HG02623 (cell line): Measurements from ENCODE around the gene SLC44A1.
"Not testable (repeated sequence)": the region's sequence is repeated elsewhere in the genome, so short reads cannot be mapped to it uniquely, and the experiment has no call there.

Experiments
- ATAC-seq: cut with Tn5 transposase; IDR thresholded peaks from one replicate; pipeline ENCODE4 v1.9.1; 2021; ENCODE audit warnings: moderate library complexity; ENCODE audit not compliant: unreplicated experiment

SLC44A1 gene

DNA sequence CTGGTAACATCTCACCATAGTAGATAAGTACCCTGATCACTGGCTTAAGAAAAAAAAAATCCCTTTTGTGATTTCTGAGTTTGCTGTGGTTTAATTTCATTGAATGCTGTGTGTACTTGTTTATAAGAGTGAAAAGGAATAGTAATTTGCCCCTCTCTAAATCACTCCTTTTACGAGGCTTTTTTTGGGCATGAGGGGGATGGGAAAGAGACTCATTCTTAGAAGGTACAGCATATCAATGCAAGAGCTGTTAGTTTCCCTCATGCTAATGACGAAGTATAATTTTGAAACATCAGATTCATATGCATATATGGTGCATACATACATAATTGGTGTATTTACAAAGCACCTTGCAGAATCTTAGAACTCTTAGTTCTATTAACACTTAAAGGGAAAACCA is 2.4 kb upstream of the SLC44A1 start:
- ATAC-seq, result no peak

DNA sequence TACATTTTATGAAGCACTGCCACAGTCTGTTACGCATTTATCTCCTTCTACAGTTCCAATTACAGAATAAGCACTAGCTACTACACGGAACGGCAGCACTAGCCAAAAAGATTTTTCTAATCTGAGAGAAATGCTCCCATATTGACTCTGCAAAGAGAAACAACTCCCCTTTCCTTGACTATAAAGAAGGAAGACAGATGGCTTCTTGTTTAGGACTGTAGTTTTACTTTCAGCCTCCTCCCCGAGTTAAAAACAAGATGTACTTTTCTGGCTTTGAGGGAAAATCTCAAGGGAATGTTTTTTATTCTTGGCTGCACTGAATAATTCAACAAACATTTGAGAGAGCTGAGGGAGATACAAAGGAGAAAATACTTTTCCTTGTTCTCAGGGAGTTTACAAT is 1.9 kb upstream of the SLC44A1 start:
- ATAC-seq, result no peak

DNA sequence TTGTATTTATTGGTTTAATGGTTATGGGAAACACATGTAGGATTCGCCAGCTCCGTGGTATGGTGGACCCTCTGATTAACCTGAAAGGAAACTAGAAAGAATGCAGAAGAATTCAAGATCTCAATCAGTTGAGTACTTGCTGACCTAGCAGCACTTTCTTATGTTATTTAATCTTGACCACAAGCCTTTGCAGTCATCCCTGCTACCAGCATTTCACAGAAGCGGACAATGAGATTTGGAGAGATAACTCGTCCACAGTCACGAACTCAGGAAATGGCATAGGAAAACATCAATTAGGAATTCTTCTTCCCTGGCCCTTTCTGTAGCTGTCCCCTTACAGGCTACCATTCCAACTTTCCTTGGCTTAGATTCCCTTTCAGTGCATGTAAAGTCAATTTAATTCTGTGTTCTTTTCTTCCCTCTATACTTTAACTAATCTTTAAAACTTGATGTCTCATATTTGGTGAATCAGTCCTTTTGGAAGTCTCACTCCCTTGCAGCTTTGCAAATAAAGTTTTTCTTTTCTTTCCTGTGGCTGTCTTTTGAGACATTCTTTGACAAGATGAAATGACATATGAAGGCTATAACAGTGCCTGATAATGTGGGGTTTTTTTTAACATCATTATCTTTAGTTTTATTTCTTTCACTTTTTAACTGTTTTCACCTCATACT is 1.3 kb upstream of the SLC44A1 start:
- ATAC-seq, result no peak

DNA sequence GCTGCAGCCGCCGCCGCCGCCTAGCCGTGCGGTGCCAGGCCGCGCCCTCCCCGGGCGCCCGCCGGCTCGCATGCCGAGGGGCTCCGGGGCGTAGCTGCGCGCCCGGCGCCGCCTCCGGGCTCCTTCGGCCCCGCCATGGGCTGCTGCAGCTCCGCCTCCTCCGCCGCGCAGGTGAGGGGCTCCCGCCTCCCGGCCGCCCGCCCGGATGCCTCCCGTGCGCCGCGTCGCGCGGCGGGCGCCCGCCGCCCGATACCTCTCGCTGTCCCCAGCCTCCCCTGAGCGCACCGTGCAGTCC is 230 bp downstream of the SLC44A1 start:
- ATAC-seq, result peak; percentile 45

DNA sequence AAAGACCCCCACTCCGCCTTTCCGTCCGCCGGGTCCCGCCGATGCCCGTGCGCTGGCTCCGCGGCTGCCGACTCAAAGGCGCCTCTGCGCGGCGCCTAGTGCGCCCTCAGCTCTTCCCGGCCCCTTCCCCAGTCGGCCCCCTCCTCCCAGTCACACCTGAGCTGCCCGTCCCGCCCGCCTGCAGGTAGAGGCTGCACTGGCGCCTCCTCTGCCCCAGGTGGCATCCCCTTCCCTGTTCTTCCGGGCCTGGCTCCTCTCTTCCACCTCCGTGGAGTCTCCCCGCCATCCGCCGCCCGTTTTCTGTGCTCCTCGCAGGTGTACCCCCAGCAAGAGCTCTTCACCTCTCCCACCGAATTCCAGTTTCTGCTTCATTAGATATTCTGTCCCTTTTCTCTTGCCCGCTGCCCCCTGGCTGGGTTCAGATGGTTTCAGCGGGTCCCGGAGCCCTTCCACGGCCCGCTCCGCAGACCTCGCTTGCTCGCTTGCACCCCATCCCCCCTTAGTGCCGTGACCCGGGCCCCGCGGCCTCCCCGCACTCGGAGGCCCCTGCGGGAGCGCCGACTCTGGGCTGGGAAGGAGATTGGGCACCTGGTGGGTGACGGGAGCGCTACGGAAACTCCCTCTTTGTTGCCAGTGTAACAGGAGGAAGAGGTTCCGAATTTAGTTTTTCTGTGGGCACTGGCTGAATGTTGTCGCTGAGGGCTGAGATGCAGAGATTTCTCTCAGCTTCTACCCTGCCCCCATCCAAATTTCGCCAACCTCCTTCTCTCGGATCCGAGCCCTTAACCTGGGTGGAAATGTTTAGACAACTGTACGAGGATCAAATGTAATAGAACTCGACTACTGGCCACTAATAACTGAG is 809 bp downstream of the SLC44A1 start:
- ATAC-seq, result peak; percentile 6

DNA sequence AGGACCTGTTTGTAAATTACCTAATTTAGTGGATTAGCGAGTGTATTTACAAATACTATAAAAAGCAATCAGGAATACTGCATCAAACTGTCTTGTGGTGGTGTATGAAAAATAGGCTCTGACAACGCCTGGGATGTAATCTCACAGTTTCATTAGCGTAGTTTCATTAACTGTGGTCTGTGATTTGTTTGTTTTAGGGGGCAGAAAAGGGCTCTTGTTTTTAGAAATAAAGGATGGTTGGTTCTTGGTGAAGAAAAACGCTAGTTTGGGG is 1.4 kb downstream of the SLC44A1 start:
- ATAC-seq, result no peak

DNA sequence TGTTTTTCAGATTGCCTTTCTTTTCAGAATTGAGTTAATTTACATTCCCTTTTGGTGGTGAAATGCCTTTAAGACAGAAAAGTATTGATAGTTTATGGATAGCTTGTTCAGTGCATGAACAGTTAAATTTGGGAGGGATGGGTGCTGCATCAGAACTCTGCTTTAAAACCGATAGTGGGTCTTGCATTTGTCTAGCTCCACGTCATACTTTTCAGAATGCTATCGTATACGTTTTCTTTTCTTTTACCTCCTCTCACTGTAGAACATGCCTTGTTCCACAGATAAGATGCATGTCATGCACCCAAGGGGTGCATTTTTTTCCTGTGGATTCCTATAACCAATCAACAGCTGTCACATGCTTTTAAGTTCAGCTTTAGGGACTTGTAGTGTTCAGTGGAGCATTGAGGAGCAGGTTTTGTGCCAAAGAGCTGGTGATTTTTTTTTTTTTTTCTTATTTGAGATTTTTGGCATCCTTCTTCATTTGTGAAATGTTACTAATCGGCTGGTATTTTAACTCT is 2.3 kb downstream of the SLC44A1 start:
- no peak for ATAC-seq

DNA sequence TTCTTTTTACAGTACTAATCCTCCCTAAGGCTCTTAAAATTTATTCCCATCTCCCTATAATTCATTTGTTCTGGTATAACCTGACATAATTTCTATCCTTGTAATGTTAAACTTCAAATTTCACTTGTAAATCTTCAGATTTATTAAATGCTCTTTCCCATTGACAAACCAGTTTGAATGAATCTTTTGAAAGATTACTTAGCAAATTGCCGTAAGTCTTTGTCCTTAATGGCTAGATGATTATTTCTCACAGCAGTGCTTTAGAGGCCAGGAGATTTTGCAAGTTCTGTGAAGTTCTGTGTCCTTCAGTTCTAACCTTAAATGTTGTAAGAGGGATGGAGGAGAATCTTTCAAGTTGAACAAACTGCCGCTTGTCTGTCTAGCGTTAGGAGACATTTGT is 4.2 kb downstream of the SLC44A1 start:
- no peak for ATAC-seq

DNA sequence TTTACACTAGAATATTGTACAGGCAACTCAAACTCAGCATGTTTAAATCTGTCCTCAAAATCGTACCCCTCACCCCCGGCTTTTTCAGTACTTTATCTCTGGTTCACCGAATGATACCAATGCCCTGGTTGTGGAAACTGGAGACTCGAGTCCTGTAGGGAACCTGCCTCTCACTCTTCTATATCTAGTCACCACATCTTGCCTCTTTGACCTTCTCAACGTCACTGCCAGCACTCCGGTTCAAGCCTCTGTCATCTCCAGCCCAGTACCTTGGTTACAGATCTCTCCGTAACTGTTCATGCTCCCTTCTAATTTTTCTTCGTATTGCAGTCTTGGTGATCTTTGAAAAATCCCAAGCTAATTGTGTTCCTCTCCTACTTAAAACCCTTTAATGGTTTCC is 6.7 kb downstream of the SLC44A1 start:
- no peak for ATAC-seq

DNA sequence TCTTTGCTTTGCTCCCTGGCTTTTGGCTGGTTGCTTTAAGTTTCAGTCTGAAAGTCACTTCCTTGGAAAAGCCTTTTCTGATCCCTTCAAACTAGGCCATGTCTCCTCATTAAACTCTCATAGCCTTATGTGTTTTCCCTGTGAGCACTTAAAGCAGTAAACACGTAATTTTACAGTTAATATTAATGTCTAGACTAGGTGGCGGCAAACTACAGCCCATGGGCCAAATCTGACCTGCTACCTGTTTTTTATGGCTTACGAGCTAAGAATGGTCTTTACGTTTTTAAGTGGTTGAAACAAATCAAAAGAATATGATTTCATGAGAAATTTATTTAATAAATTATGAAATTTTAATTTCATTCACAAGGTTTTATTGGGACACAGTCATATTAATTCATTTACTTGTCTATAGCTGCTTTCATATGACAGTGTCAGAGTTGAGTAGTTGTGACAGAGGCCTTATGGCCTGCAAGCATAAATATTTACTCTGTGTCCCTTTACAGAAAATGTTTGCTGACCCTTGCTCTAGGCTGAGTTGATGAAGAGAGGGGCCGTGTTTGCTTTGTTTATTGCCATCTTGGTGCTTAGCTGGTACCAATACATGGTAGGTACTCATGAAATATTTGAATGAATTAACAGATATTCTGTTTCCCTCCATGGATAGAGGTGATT is 7.4 kb downstream of the SLC44A1 start:
- no peak for ATAC-seq

DNA sequence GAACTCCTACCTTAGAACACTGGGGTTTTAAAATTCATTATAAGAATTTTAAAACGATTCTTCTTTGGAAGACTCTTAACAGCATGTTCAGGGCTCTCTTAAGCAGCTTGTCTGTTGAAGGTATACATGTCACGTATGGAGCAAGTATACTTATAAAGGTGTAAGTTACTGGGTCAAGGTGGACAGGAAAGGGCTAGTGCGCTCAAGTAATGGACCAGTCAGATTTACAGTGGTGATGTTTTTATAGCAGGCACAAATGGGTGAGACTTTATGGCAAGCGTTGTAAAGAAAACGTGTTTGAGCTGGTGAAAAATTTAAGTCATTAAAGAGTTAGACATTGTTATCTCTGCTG is 7.9 kb downstream of the SLC44A1 start:
- ATAC-seq, result no peak

DNA sequence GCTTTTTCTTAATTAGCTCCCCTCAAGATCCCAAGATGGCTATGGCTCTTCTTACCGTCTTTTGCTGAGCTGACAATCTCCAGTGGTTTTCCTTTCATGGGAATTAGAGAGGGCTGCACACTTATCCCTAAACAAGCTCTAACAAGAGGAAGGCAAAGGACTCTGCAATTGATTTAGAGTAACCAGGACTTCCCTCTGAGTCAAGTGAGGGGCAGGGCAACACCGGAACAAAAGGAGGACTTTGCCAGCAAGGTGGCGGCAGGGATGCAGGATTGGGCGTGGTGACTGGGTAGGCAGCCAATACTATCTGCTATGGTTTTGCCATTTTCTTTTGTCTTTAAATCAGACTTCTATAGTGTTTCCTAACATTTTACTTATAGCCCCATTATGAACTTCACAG is 9.8 kb downstream of the SLC44A1 start:
- ATAC-seq, result no peak

DNA sequence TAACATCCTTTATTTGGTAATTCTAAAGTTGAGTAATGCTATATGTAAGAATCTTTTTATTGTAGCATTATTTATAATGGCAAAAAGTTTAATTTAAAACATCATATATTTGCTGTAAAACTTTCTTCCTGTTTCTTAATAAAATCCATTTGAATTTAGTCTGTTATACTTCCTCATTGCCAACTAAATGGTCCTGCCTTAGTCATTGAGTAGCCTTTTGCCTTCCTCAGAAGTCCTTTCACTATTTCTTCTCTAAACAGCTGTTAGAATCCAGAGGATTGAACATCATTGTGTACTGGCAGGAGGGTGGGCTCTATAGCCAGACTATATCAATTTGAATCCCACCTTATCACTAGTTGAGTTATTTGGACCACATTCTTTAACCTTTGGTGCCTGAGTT is 11.0 kb downstream of the SLC44A1 start:
- no peak for ATAC-seq

DNA sequence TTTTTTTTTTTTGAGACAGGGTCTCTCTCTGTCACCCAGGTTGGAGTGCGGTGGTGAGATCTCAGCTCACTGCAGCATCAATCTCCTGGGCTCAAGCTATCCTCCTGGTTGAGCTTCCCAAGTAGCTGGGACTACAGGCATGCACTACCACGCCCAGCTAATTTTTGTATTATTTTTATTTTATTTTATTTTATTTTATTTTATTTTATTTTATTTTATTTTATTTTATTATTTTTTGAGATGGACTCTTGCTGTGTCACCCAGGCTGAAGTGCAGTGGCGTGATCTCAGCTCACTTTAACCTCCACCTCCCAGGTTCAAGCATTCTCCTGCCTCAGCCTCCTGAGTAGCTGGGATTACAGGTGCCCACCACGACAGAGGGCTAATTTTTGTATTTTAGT is 12.1 kb downstream of the SLC44A1 start:
- not testable (repeated sequence) for ATAC-seq

DNA sequence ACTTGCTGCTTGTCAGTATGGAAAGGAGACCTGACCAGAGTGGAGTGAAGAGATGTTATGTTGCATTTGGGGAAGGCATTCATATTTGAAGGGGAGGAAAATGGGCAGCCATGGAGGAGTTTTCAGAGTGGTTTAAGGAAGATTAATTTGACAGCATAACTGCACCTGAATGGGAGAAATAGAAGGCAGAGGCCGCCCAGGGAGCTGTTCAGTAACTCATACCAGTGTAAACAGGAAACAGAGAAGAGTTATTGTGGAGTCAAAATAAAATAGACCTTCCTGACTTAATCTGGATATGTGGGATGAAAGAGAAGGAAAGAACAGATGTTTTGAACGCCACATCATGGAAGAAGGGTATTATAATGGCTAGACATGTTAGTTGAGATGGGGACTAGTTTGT is 13.4 kb downstream of the SLC44A1 start:
- no peak for ATAC-seq

DNA sequence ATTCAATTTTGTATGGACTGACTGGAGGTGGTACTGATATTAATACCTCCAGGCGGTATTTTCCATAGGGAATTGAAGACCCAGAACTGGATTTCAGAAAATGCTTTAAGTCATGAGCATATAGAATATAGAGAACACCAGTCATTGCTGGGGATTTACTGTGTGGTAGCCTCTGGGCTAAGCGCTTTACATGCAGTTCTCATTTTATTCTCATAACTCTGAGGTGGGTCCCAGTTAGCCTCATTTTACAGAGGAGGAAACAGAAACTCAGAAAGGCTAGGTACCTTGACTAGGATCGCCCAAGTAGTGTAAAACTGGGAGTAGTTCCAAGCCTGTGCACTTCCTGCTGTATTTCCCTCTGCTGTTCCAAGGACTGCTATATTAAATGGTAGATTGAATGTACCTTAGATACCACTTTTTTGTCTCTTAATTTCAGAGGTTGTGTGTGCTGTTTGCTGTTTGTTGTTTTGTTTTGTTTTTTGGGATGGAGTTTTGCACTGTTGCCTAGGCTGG is 13.8 kb downstream of the SLC44A1 start:
- peak; percentile 38 for ATAC-seq

DNA sequence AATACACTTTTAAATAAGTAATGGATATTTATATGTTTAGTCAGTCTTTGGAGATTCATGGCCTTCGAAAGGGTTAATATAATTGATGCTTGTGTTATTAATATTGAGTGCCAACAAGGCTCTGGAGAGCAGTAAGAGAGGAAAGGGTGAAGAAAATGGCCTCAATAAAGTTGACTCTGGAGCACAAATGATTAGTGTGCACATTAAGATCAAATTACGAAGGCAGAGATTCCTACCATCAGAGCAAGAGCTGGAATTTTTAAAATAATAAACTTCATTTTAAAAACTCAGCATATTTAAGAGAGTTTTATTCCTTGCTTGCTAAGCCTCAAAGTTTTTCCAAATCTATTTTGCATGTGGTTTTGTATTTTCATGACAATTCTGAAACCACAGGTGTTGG is 14.8 kb downstream of the SLC44A1 start:
- no peak for ATAC-seq

DNA sequence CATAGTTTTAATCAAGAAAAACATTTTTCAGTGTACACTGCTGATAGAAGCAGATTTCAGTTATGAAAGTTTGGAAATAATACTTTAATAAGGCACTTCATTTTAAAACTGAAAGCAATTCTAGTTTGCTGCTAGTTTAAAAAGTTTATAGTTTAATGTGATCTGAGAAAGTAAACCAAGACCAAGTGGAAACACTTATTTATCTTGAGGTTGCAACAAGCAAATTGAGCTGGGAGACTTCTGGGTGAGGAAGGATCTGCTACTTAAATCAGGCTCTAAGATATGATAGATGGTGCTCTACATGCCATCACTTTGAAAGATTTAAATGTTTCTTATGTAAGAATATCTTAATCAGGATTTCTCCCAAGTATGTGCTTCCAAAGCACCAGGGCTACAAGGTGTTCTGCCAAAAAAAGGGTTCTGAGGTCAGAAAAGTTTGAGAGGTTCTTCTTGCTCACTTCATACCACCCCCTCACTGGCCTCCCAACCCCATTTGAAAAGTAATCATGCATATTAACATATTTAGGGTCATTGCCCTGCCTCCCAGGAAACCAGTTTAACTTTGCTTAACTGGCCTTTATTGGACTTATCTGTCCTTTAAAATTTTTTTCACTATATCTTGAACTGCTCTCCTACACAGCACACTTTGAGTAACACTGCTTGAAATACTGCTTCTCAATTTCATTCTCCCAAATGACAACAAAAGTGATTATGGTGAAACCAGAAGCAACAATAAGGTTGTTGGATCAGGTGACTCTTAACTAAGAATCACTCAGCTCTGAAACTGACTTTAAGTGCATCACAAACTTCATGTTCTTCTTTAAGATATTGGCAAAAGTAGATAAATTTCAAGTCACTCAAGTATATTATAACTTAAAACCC is 15.5 kb downstream of the SLC44A1 start:
- ATAC-seq, result no peak

DNA sequence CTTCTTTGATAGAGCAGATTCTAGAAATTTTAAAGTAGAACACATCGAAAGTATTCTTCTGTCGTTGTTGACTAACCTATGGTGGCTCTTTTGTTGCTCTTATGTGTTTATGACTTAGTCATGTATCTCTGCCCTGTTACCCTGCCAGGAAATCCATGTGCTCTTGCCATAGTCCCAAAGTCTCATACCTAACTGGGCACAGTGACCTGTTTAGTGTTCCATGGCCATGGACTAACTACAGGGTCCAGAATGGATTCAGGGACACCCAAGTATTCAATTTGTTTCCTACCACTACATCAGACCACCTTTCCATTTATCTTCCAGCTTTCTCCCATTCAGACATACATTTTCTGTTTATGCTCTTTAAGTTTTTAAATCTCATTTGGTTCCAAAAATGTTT is 18.0 kb downstream of the SLC44A1 start:
- ATAC-seq, result no peak

DNA sequence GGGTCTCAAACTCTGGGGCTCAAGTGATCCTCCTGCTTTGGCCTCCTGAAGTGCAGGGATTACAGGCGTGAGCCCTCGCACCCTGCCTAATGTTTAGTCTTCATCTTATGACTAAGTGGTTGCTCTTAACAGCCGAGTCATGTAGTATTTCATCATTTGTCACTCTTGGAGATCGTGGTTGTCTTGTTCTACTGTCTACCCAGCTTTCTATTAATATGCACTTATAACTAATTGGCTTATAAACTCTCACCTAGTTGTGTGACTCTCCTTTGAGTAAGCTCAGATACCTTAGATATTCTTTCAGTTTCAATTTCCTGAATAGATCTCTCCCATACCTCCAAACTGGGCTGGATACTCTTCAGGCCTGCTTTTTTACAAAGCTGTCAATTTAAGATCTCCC is 19.9 kb downstream of the SLC44A1 start:
- ATAC-seq, result no peak

DNA sequence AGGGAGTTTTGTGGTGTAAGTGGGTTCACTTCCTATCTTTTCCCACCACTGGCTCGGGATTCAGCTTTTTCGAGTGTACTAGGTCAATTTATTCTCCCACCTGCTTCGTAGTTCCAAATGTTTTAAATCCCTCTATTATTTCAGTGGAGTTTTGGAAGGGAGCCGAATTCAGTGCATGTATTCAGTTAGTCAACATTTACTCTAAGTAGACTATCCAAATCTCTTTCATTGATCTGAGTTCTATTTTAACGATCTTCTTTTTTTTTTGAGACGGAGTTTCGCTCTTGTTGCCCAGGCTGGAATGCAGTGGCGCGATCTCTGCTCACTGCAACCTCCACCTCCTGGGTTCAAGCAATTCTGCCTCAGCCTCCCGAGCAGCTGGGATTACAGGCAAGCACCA is 23.8 kb downstream of the SLC44A1 start:
- ATAC-seq, result not testable (repeated sequence)
